HG03378 (cell line): ENCODE results near the gene SUMF1.
"Not testable (repeated sequence)": the region's sequence is repeated elsewhere in the genome, so short reads cannot be mapped to it uniquely, and the experiment has no call there.

Experiments used
- ATAC-seq: cut with Tn5 transposase; IDR thresholded peaks from one replicate; pipeline ENCODE4 v1.9.1; 2021; ENCODE audit warnings: mild to moderate bottlenecking, moderate library complexity; ENCODE audit not compliant: unreplicated experiment

The SUMF1 gene

DNA sequence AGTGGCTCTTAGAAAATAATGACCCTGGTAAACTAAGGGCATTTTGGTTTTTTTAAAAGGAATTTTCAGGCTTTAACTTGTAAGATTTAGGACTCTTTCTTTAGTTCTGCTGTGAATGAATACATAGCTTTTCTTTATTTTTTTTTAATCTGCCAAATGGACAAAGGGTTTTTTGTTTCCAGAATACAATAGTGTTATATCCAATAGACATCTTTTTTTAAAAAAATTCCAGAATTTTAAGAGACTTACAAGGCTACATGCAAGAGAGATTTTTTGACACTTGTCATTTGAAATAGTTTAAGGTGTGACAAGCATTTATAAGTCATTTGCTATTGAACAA, 125.8 kb downstream of the SUMF1 start:
- no peak for ATAC-seq

DNA sequence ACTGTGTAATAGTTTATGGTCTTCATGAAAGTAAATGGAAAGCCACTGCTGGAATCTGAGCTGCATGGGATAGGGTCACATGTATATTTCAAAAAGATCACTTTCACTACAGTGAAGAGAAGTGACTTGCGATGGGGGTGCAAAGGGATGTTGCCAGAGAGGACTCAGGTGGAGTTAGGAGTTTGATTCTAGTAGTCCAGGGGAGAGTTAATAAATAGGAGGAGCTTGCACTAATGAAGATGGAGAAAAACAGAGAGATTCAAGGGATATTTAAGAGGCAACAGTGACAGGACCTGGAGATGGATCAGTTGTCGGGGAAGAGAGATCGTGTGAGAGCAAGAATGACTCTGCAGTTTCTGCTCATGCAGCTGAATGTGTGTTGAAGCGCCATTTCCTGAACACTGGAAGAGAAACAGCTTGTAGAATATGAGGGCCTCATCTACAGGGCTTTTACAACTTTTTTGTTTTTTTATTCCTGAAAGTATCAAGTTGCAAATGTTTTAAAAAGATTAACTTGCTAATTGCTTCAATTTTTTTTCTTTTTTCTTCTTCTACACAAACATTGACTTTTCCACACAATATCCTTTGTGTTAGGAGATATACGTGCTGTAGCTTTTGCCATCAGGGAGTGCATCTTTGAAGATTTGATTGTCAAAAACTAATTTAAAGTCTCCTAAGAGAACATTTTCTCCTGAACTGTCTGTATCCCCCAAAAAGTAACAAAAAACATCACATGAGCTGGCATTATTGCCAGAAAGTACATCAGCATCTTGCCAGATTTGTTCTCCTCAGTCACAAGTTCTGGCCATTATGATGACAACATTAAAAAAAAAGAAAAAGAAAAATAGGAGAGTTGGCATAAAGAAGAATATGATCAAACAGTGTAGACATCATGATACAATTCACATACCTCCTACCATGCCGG, 126.4 kb downstream of the SUMF1 start:
- no peak for ATAC-seq

DNA sequence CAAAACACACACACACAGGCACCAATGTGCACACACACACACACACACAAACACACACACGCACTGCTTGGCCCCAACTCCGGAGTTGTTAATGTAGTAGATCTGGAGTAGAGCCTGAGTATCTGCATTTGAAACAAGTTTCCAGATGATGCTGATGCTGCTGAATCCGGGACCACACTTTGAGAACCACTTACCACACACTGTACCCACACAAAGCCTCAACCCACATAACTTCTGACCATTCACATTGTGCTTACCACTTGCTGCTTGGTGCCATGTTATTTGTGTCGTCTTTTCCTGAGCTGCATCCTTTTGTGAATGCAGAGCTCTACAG, 127.0 kb downstream of the SUMF1 start:
- no peak for ATAC-seq

DNA sequence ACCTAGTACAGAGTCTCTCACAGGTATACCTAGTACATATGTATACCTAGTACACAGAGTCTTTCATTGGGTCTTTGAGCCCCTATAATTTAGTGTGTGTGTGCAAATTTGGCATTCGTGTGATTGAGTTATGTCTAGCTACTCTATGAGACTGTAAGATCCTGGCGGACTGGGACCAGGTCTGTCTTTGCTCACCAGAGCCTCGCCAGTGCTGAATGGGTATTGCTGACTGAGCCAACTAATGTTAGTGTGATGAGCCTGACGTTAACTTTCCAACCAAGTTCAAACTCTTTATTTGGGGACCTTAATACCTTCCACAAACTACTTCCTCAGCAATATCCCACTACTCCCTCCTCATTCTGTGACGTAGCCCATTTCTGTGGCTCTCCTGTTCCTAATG, 128.3 kb downstream of the SUMF1 start:
- ATAC-seq: no peak

DNA sequence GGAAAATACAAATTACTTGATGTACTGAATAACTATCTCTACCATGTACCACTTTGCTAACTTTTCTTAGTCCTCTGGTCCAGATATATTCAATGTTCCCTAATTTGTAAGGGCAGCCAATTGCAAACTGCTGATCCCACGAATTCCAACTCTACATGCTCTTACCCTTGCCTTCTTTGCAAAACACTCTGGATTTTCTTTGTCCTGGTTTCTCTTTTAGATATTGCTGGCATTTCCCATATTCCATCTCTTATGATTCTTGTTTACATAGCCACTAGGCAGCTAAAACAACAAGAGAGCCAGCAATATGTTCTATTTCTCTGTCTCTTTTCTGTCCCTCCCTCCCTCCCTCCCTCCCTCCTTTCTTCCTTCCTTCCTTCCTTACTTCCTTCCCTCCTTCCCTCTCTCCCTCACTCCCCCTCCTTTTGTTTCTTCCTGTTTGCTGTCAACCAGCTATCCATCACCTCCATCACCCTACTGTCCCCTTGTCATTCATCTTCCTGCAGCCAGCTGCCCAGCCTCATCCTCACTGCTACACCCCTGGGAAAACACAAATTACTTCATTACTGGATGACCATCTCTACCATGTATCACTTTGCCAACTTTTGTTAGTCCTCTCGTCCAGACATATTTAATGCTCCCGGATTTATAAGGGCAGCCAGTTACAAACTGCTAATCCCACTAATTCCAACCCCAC, 130.1 kb downstream of the SUMF1 start:
- ATAC-seq: no peak

DNA sequence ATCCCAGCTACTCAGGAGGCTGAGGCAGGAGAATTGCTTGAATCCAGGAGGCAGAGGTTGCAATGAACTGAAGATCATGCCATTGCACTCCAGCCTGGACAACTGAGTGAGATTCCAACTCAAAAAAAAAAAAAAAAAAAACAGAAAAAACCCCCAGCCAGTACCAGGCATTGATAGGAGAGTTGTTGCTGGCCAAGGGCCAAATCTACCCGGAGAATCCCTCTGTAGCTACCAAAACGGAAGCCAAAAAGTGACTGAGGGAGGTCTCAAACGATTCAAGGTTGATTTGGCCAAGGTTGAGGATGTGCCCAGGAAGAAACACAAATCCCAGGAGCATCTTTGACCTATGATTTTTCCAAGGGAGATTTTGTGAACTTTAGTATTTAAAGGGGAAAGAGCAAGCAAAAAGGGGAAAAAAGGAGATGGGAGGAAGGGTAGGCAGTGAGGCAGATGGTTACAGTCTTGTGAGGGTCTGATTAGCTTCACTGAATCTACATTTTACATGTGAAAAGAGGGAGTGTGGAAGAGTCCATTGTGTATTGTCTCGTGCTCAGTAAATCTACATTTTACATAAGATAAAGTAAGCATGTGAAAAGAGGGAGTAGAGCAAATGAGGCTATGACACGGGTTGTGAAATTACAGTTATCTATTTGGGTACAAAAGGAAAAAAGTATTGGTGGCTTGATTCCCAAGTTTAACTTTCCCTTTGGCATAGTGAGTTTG, 131.1 kb downstream of the SUMF1 start:
- no peak for ATAC-seq

DNA sequence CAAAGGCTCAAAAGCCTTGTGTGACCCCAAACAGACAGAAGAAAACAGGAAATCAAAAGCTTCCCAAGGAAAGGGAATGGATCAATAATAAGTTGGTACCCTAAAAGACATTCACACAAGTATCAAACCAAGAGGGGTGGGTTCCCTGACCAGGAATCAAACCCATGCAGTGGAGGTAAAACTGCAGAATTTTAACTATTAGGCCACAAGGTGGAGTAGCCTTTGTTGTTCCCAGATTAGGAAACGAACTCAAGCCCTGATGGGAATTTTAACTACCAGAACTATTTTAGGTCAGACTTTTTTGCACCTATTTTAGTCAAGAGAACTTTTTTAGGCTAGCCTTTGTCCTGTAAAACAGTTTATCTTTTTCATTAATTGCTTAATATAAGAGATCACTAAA, 132.5 kb downstream of the SUMF1 start:
- ATAC-seq: no peak

DNA sequence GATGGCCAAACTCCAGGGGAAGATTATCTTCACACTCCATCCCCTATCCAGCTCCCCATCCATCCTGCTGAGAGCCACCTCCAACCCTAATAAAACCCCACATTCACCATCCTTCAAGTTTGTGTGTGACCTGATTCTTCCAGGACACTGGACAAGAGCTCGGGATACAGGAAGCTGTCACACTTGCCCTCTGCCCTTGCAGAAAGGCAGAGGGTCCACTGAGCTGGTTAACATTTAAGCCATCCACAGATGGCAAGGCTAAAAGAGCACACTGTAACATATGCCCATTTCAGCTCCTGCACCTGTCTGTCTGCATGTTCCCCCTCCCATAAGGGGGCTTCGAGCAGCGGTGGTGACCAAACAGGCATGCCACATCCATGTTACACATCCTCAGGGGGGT, 134.1 kb downstream of the SUMF1 start:
- ATAC-seq: no peak

DNA sequence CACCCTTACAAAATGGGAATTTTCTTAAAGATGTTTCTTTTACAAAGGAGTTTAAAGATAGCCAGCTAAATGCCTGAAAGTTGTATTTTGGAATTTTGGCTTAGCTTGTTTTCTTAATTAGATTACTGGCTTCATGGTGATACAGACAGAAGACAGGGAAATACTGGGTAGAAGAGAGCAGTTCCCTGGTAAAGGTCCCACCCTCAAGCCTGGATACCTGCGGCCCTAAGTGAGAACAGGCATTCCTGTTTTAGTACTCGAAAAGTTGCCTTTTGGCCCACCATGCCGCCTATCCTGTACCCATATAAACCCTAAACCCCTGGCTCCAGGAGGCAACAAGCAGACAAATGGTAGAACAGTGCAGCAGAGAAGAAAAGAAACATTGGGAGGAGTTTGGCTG, 134.5 kb downstream of the SUMF1 start:
- ATAC-seq: no peak

DNA sequence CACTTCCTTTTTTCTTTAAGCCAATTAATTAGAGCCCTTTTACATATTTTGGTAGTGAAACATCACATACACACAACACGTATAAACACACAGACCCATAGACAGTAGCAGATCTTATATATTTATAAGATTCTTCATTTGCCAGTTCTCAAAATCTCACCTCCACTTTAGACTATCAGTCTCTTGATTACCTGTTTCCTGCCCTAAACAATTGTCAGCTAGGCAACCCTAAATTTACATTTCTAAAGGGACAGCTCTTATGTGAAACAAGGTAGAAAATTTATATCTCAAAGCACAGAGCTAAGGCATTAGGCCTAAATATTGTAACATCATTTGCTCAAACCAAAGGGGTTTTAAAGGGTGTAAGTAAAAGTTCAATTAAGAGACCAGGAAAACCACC, 135.0 kb downstream of the SUMF1 start:
- no peak for ATAC-seq

DNA sequence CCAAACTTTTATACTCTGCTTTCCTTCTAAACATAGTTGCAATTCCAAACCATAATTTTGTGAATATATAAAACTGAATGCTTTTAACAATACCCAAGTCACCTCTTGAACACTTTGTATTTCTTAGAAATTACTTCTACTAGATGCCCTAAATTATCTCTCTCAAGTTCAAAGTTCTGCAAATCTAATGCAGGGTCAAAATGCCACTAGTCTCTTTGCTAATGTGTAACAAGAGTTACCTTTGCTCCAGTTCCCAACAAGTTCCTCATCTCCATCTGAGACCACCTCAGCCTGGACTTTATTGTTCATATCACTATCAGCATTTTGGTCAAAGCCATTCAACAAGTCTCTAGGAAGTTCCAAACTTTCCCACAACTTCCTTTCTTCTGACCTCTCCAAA, 137.3 kb downstream of the SUMF1 start:
- ATAC-seq: not testable (repeated sequence)

DNA sequence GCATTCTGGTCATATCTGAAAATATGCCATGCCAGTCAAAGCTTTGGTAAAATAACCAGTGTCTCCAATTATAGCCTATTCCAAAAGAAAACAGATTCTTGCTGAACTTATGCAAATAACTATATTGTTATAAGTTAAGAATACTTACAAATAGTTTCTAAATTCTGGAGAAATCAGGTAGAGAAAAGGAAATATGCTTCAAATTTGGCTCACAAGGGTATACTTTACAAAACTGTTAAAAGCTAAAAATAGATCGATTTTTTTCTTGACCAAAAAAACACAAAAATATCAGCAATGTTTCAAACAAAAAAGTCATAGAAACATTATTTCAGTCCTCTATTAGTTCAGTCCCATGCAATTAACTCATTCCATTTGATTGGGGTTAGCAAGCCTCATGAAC, 140.2 kb downstream of the SUMF1 start:
- no peak for ATAC-seq

DNA sequence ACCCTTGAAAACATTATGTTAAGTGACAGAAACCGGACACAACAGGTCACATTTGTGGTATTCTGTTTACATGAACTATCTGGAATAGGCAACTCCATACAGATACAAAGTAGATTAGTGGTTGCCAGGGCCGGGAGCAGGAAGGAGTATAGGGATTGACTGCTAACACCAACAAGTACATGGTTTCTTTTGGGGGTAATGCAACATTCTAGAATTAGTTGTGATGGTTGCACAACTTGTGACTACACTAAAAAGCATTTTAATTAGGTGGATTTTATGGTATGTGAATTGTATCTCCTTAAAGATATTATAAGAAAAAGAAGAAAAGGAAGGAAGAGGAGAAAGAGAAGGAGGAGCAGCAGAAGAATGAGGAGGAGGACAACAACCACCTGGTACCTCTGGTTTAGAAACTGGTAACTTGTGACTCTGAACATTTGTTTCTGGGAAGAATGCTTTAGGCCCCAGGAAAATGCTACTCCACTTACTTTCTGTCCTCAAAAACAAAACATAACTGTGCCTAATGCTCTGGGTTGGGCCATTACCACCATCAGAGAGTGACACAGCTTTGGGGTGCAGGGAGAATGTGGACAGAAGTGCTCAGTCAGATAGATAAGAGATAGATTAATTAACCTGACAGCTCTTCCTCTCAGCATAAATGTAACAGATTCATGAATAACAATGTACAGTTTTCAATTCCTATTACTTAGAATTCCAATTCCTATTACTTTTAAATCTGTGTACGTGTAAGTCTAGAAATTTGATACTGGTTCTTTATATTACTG, 143.6 kb downstream of the SUMF1 start:
- no peak for ATAC-seq

DNA sequence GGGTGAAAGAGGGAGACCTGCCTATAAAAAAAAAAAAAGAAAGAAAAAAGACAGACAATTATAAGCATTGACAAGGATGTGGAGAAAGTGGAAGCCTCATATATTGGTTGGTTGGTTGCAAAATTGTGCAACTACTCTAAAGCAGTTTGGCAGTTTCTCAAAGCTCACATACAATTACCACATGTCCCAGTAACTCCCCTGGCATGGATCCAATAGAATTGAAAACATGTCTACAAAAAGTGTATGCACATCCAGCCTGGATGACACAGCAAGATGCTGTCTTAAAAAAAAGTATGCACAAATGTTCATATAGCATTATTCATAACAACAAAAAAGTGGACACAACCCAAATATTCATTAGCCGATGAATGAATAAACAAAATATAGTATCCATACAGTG, 144.4 kb downstream of the SUMF1 start:
- ATAC-seq: no peak

DNA sequence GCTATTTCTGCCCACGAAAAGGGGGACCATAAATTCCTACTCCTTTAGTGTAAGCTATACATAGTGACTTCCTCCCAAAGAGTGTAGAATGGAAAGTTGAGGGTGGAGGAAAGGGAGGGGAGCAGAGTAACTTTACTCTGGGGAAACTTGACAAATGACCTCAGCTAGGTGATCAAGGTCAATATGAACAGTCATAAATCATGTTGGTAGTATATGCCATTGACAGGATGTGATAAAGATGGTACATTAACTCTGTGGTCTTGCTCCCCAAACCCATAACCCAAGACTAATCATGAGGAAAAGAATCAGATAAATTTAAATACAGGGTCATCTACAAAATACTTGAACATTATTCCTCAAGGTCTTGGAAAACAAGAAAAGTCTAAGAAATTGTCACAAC, 145.3 kb downstream of the SUMF1 start:
- ATAC-seq: no peak

DNA sequence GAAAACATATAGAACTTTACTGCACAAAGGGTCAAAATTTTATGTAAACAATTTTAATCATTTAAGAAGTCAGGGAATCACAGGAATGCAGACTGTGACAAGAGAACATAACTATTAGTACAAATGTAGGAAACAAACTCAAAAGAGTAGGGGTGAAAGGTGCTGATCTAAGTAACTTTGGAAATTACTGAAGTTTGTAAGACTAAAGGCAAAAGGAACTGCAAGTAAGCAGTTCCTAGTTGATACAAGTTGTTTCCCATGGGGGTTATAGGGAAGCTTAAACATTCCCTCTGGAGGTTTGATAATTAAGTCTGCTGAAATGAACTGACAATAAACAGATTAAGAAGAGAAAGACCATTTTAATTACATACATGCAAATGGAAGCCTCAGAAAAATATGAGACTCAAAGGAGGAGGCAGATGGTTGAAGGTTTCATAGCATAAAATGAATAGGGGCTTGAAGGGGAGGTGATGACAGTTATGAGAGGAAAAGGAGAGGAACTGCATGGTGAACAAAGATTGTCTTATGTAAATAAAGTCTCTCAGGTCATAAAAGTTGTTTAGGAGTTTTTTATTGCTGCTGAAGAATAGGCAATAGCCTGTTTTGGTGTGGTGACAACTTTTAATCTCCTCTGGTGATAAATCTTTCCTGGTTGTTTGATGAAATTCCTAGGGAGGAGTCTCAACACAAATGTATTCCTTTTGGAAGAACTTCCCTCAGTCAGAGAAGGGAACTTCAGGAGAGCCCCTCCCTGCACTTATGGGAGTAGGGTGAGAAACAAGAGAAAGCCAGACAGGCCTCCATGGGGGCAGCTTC, 146.8 kb downstream of the SUMF1 start:
- ATAC-seq: no peak

DNA sequence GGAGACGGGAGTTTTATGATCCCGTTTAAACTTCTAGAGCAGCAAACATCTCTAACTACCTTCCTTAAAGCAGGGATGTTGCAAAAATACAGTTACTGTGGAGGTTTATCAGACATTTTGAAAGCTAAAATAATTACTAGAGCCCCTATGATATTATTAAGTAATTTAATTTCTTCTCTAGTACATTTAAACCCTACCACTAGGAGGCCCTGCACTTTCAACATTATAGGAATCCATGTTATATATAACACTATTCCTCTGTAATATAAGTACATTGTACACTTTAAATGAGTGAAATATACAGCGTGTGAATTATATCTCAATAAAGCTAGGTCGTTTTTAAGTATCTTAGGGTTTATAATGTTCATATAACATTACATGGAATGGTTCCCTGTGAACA, 152.4 kb downstream of the SUMF1 start:
- ATAC-seq: no peak

DNA sequence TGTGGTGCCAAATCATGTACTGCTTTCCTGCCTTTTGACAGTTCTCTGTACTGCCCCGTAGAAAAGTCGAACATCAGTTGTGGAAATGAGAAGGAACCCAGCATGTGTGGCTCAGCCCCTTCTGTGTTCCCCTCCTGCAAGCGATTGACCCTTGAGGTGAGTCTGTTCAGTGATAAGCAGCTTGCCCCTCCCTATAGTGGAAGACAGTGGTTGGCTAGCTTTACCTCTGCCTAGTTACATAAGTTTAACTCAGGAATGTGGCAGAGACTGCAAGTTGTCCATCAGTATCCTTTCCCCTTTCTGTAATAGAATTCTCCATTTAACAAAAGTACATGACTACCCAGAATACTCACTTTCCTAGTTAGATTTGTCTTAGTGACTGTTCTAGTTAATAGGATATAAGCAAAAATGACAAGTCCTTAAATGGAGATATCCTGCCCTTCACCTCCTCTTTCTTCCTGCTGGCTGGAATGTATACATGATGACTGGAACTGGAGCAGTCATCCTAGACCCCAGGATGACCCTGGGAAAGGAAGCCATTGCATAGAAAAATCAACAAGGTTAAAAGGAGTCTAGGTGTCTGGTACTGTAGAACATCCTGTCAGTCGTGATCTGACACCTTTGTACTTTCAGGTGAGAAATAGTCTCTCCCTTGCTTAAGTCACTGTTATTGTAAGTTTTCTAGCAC, 153.3 kb downstream of the SUMF1 start:
- ATAC-seq: no peak

DNA sequence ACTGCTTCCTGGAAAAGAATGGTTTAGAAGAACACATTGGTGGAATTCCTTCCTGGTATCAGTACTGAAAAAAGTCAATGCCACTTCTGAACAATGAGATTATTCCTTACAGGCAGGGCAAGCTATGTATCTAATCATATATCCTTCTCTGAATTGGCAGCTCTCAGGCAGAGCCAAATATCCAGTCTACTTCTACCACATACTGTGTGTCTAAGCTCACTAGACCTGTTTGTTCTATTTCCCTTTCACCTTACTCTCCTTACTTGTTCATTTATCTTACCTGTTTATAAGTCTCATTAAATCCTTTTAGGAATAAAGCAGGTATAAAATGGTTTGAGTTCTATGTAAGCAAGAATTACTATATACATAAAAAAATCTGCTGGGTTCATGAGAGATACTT, 155.6 kb downstream of the SUMF1 start:
- no peak for ATAC-seq
